Omental fat pad (tissue), 4 donors: ENCODE results near the gene GLTP. TPM values are rescaled to one million over a fixed set of nuclear protein-coding genes. Genes with fewer than 3 reads are reported as not detected.
"Not testable (repeated sequence)": the region's sequence is repeated elsewhere in the genome, so short reads cannot be mapped to it uniquely, and the experiment has no call there.

Experiments used
- ATAC-seq: fragments of 150-250 bp; one replicate; pipeline ENCODE4 v1.9.1; 2016; ENCODE audit warnings: mild to moderate bottlenecking, moderate library complexity; ENCODE audit not compliant: low FRiP score
- DNase-seq: peaks from one replicate; pipeline ENCODE4 v3.0.0-alpha.2; 2019; ENCODE audit warnings: low spot score
- CTCF ChIP-seq, 3 donors: fragments of 450-650 bp; IDR thresholded peaks; one replicate each; pipeline ENCODE4 v1.5.1; 2016 to 2017; ENCODE audit warnings: antibody characterized with exemption in 3 of 3, mild to moderate bottlenecking in 3 of 3, moderate library complexity in 2 of 3
- total RNA-seq, 4 donors: library from RNA; depleted of rRNA; stranded (reverse); fragments of >200 nt; gene quantifications; one replicate each; pipeline ENCODE4 v1.1.0, GENCODE V29; 2016

Gene GLTP
- total RNA-seq = 10 to 100 TPM; 28.5 to 42.7 (median 36.5) TPM

- DNase-seq = peak; percentile 42
- peak in 2 of 3 donors; percentile 14 to 36 for TF ChIP-seq CTCF (IDR thresholded peaks at IDR 0.05)
- peak; percentile 97 for ATAC-seq
These were observed at the start of gene GLTP for GRCh38 chr12:109880043-109880931. GLTP (minus strand) TSS chr12:109880541; CDS start chr12:109880374, 167 bp downstream.

- ATAC-seq, DNase-seq: not testable (repeated sequence)
These were observed 49.0 kb upstream of the GLTP start for GRCh38 chr12:109929326-109929725.

- ATAC-seq (no peak), DNase-seq (no peak)
- TF ChIP-seq CTCF (IDR thresholded peaks at IDR 0.05) = no peak
These were observed 47.8 kb upstream of the GLTP start for GRCh38 chr12:109928058-109928656.

- DNase-seq = no peak
These were observed 47.3 kb upstream of the GLTP start for GRCh38 chr12:109927622-109928021.

GRCh38 chr12:109926488-109927210 is 46.3 kb upstream of the GLTP start:
- no peak for DNase-seq
- no peak for ATAC-seq

More at GRCh38 chr12:109927622-109928021, 47.3 kb upstream of the GLTP start:
- ATAC-seq = no peak
- TF ChIP-seq CTCF (IDR thresholded peaks at IDR 0.05) = no peak

GRCh38 chr12:109926016-109926415 is 45.7 kb upstream of the GLTP start:
- TF ChIP-seq CTCF (IDR thresholded peaks at IDR 0.05) = no peak
- ATAC-seq = no peak
- no peak for DNase-seq

More at GRCh38 chr12:109926488-109927210, 46.3 kb upstream of the GLTP start:
- no peak for TF ChIP-seq CTCF (IDR thresholded peaks at IDR 0.05)

- DNase-seq (no peak), ATAC-seq (no peak)
These were observed 45.0 kb upstream of the GLTP start for GRCh38 chr12:109925185-109925840.

More at GRCh38 chr12:109925185-109925840, 45.0 kb upstream of the GLTP start:
- TF ChIP-seq CTCF (IDR thresholded peaks at IDR 0.05) = no peak
